ENCODE data around the gene PLEK. TPM values are rescaled to one million over a fixed set of nuclear protein-coding genes. Genes with fewer than 3 reads are reported as not detected.

PLEK gene
- total and polyA plus RNA-seq, 2 of the 13 experiments (the other 11 are each of a cell fraction or from before 2014, with no cell fraction given) = not detected

DNA sequence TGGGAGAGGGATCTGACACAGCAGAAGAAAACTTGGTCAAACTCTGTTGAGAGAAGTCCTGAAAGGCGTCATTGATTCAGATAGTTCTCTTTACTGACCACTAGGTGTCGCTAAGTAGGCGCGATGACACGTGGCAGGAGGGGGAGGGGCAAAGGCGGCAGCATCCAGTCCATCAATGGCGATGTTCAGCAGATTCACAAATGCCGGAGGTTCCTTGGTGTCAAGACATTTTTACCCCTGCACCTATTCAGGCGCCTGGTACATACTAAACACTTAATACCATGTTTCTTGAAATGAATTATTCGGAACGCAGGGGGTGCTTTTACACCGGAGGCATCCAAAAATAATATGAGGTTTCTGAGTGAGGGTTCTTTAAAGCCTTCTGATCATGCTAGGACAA, 3.0 kb upstream of the PLEK start (continued):
- TF ChIP-seq ERF (CRISPR knock-in tag; IDR thresholded peaks at IDR 0.05) (peak; percentile 72; the same call in 1 of the 2 replicates), ZNF616 (CRISPR knock-in tag; IDR thresholded peaks at IDR 0.05; ENCODE audit: low read depth) (no peak), RNF2 (conservative IDR thresholded peaks at IDR 0.05; ENCODE audit: low read depth) (no peak; the same call in 1 of the 2 replicates), ZNF3 (CRISPR knock-in tag; IDR thresholded peaks at IDR 0.05) (no peak), GZF1 (CRISPR knock-in tag; IDR thresholded peaks at IDR 0.05) (no peak), ZNF34 (CRISPR knock-in tag; IDR thresholded peaks at IDR 0.05; ENCODE audit: borderline replicate concordance) (no peak), FOXC1 (CRISPR knock-in tag; IDR thresholded peaks at IDR 0.05; ENCODE audit: borderline replicate concordance) (no peak), ZNF382 (CRISPR knock-in tag; IDR thresholded peaks at IDR 0.05; ENCODE audit: borderline replicate concordance) (no peak), ZNF30 (CRISPR knock-in tag; IDR thresholded peaks at IDR 0.05) (no peak)
- TF ChIP-seq, protein P1, sequence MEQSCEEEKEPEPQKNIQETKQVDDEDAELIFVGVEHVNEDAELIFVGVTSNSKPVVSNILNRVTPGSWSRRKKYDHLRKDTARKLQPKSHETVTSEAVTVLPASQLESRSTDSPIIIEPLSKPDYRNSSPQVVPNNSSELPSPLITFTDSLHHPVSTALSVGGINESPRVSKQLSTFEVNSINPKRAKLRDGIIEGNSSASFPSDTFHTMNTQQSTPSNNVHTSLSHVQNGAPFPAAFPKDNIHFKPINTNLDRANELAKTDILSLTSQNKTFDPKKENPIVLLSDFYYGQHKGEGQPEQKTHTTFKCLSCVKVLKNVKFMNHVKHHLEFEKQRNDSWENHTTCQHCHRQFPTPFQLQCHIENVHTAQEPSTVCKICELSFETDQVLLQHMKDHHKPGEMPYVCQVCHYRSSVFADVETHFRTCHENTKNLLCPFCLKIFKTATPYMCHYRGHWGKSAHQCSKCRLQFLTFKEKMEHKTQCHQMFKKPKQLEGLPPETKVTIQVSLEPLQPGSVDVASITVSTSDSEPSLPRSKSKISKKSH (CRISPR knock-in tag; IDR thresholded peaks at IDR 0.05; ENCODE audit: borderline replicate concordance) = no peak
- TF ChIP-seq, protein P2, sequence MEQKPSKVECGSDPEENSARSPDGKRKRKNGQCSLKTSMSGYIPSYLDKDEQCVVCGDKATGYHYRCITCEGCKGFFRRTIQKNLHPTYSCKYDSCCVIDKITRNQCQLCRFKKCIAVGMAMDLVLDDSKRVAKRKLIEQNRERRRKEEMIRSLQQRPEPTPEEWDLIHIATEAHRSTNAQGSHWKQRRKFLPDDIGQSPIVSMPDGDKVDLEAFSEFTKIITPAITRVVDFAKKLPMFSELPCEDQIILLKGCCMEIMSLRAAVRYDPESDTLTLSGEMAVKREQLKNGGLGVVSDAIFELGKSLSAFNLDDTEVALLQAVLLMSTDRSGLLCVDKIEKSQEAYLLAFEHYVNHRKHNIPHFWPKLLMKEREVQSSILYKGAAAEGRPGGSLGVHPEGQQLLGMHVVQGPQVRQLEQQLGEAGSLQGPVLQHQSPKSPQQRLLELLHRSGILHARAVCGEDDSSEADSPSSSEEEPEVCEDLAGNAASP (CRISPR knock-in tag; IDR thresholded peaks at IDR 0.05; ENCODE audit: borderline replicate concordance) = no peak
- TF ChIP-seq, protein P3, sequence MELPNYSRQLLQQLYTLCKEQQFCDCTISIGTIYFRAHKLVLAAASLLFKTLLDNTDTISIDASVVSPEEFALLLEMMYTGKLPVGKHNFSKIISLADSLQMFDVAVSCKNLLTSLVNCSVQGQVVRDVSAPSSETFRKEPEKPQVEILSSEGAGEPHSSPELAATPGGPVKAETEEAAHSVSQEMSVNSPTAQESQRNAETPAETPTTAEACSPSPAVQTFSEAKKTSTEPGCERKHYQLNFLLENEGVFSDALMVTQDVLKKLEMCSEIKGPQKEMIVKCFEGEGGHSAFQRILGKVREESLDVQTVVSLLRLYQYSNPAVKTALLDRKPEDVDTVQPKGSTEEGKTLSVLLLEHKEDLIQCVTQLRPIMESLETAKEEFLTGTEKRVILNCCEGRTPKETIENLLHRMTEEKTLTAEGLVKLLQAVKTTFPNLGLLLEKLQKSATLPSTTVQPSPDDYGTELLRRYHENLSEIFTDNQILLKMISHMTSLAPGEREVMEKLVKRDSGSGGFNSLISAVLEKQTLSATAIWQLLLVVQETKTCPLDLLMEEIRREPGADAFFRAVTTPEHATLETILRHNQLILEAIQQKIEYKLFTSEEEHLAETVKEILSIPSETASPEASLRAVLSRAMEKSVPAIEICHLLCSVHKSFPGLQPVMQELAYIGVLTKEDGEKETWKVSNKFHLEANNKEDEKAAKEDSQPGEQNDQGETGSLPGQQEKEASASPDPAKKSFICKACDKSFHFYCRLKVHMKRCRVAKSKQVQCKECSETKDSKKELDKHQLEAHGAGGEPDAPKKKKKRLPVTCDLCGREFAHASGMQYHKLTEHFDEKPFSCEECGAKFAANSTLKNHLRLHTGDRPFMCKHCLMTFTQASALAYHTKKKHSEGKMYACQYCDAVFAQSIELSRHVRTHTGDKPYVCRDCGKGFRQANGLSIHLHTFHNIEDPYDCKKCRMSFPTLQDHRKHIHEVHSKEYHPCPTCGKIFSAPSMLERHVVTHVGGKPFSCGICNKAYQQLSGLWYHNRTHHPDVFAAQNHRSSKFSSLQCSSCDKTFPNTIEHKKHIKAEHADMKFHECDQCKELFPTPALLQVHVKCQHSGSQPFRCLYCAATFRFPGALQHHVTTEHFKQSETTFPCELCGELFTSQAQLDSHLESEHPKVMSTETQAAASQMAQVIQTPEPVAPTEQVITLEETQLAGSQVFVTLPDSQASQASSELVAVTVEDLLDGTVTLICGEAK (IDR thresholded peaks at IDR 0.05) = no peak
- TF ChIP-seq, protein P3 (CRISPR knock-in tag; IDR thresholded peaks at IDR 0.05) = no peak
- TF ChIP-seq, protein P4, sequence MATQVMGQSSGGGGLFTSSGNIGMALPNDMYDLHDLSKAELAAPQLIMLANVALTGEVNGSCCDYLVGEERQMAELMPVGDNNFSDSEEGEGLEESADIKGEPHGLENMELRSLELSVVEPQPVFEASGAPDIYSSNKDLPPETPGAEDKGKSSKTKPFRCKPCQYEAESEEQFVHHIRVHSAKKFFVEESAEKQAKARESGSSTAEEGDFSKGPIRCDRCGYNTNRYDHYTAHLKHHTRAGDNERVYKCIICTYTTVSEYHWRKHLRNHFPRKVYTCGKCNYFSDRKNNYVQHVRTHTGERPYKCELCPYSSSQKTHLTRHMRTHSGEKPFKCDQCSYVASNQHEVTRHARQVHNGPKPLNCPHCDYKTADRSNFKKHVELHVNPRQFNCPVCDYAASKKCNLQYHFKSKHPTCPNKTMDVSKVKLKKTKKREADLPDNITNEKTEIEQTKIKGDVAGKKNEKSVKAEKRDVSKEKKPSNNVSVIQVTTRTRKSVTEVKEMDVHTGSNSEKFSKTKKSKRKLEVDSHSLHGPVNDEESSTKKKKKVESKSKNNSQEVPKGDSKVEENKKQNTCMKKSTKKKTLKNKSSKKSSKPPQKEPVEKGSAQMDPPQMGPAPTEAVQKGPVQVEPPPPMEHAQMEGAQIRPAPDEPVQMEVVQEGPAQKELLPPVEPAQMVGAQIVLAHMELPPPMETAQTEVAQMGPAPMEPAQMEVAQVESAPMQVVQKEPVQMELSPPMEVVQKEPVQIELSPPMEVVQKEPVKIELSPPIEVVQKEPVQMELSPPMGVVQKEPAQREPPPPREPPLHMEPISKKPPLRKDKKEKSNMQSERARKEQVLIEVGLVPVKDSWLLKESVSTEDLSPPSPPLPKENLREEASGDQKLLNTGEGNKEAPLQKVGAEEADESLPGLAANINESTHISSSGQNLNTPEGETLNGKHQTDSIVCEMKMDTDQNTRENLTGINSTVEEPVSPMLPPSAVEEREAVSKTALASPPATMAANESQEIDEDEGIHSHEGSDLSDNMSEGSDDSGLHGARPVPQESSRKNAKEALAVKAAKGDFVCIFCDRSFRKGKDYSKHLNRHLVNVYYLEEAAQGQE (IDR thresholded peaks at IDR 0.05; ENCODE audit: borderline replicate concordance in 1 of 2, low read depth in 1 of 2, low read length in 2 of 2) = no peak

Data from HepG2 (cell line).